ENCODE measurements around the gene G3BP1.
A peak's percentile ranks its signal among the peaks of the same experiment; 100 is the strongest.

The G3BP1 gene

GRCh38 chr5:151786468-151786867 is 14.7 kb downstream of the G3BP1 start:
- no peaks in the 10 kb centered on the region for H3K27me3 Mint-ChIP-seq (ENCODE audit: low read depth, poor library complexity)
- no peaks in the 10 kb centered on the region for H3K9me3 Mint-ChIP-seq
- TF ChIP-seq CTCF (IDR thresholded peaks at IDR 0.05), result no peak
- H3K4me1 Mint-ChIP-seq, result peaks cover 5% of the 10 kb centered on the region
- peaks cover 73% of the 10 kb centered on the region for H3K36me3 Mint-ChIP-seq (ENCODE audit: low read depth)
- no peak overlapping the region for H3K4me3 Mint-ChIP-seq
- H3K27ac Mint-ChIP-seq, result peak overlapping the region; percentile 62
- no peak for DNase-seq

- DNase-seq, result no peak
- Mint-ChIP-seq H3K27ac (no peak overlapping the region), H3K4me1 (peaks cover 5% of the 10 kb centered on the region), H3K9me3 (no peaks in the 10 kb centered on the region), H3K27me3 (ENCODE audit: low read depth, poor library complexity) (no peaks in the 10 kb centered on the region), H3K4me3 (no peak overlapping the region), H3K36me3 (ENCODE audit: low read depth) (peaks cover 76% of the 10 kb centered on the region)
- no peak for TF ChIP-seq CTCF (IDR thresholded peaks at IDR 0.05)
Measured at GRCh38 chr5:151787817-151788216, 16.1 kb downstream of the G3BP1 start.

- H3K36me3 Mint-ChIP-seq (ENCODE audit: low read depth), result peaks cover 93% of the 10 kb centered on the region
- no peak overlapping the region for H3K4me3 Mint-ChIP-seq
- no peak overlapping the region for H3K27ac Mint-ChIP-seq
- no peak for TF ChIP-seq CTCF (IDR thresholded peaks at IDR 0.05)
- no peaks in the 10 kb centered on the region for H3K4me1 Mint-ChIP-seq
- H3K27me3 Mint-ChIP-seq (ENCODE audit: low read depth, poor library complexity), result no peaks in the 10 kb centered on the region
- H3K9me3 Mint-ChIP-seq, result no peaks in the 10 kb centered on the region
- DNase-seq, result no peak
Measured at GRCh38 chr5:151793358-151793757, 21.6 kb downstream of the G3BP1 start.

GRCh38 chr5:151795426-151795825 is 23.7 kb downstream of the G3BP1 start:
- H3K36me3 Mint-ChIP-seq (ENCODE audit: low read depth), result peaks cover 91% of the 10 kb centered on the region
- TF ChIP-seq CTCF (IDR thresholded peaks at IDR 0.05), result no peak
- no peak for DNase-seq
- no peak overlapping the region for H3K4me3 Mint-ChIP-seq
- no peaks in the 10 kb centered on the region for H3K9me3 Mint-ChIP-seq
- H3K4me1 Mint-ChIP-seq, result no peaks in the 10 kb centered on the region
- H3K27ac Mint-ChIP-seq, result peak overlapping the region; percentile 58
- H3K27me3 Mint-ChIP-seq (ENCODE audit: low read depth, poor library complexity), result peaks cover 4% of the 10 kb centered on the region

- Mint-ChIP-seq H3K27ac (peak overlapping the region; percentile 27), H3K4me3 (no peak overlapping the region), H3K4me1 (peaks cover 9% of the 10 kb centered on the region), H3K36me3 (ENCODE audit: low read depth) (peaks cover 88% of the 10 kb centered on the region), H3K27me3 (ENCODE audit: low read depth, poor library complexity) (peaks cover 4% of the 10 kb centered on the region), H3K9me3 (no peaks in the 10 kb centered on the region)
- DNase-seq, result no peak
- TF ChIP-seq CTCF (IDR thresholded peaks at IDR 0.05), result no peak
Measured at GRCh38 chr5:151798674-151799073, 26.9 kb downstream of the G3BP1 start.

- H3K4me3 Mint-ChIP-seq, result no peak overlapping the region
- H3K36me3 Mint-ChIP-seq (ENCODE audit: low read depth), result peaks cover 88% of the 10 kb centered on the region
- H3K4me1 Mint-ChIP-seq, result peaks cover 9% of the 10 kb centered on the region
- H3K27me3 Mint-ChIP-seq (ENCODE audit: low read depth, poor library complexity), result peaks cover 4% of the 10 kb centered on the region
- no peak for TF ChIP-seq CTCF (IDR thresholded peaks at IDR 0.05)
- no peaks in the 10 kb centered on the region for H3K9me3 Mint-ChIP-seq
- peak overlapping the region; percentile 66 for H3K27ac Mint-ChIP-seq
- DNase-seq, result no peak
Measured at GRCh38 chr5:151799407-151799806, 27.7 kb downstream of the G3BP1 start.

All from nephron progenitor cell (in vitro differentiated cells).